PFSK-1 (cell line): Measurements from ENCODE around the gene SUFU. TPM values are rescaled to one million over a fixed set of nuclear protein-coding genes. Genes with fewer than 3 reads are reported as not detected.

Experiments used
- FOXP2 ChIP-seq: optimal IDR thresholded peaks from 2 replicates; pipeline ENCODE3; 2011; ENCODE audit warnings: borderline replicate concordance, control low read depth, inconsistent platforms; ENCODE audit not compliant: insufficient read depth; ENCODE audit errors: extremely low read length, extremely low read depth
- POLR2AphosphoS5 ChIP-seq: IDR thresholded peaks from 2 replicates; pipeline ENCODE4 v1.6.1; 2012; ENCODE audit warnings: low read depth, mild to moderate bottlenecking, control low read depth, low read length, moderate library complexity
- REST ChIP-seq, 2 experiments: IDR thresholded peaks; 2 replicates each; pipeline versions ENCODE4 v1.6.1 to v1.8.0; 2011 to 2012; ENCODE audit warnings: low read depth in 2 of 2, low read length in 2 of 2, control low read depth in 1 of 2, inconsistent platforms in 1 of 2, mild to moderate bottlenecking in 1 of 2, moderate library complexity in 1 of 2; ENCODE audit not compliant: insufficient read depth in 1 of 2
- SIN3A ChIP-seq: IDR thresholded peaks from 2 replicates; pipeline ENCODE4 v1.6.1; 2012; ENCODE audit warnings: mild to moderate bottlenecking, low read length, moderate library complexity, borderline replicate concordance; ENCODE audit not compliant: insufficient read depth
- TAF1 ChIP-seq: IDR thresholded peaks from 2 replicates; pipeline ENCODE4 v1.6.1; 2012; ENCODE audit warnings: low read length, control low read depth, borderline replicate concordance; ENCODE audit not compliant: insufficient read depth
- polyA plus RNA-seq: library from polyadenylated mRNA; unstranded; fragments of >200 nt; gene quantifications from one replicate; pipeline ENCODE4 v1.2.1, GENCODE V29; 2012; ENCODE audit warnings: low read depth, missing spikeins; ENCODE audit not compliant: insufficient read length

SUFU gene
- 6.0 TPM for polyA plus RNA-seq

GRCh38 chr10:102503264-102504178, at the start of gene SUFU:
TSS of gene SUFU (plus strand) at chr10:102503972. CDS start at chr10:102504153, 181 bp downstream.
- TF ChIP-seq FOXP2 (peak; percentile 41), TAF1 (peak; percentile 94), POLR2AphosphoS5 (peak; percentile 67), SIN3A (no peak), REST (IDR thresholded peaks at IDR 0.05; ENCODE audit: insufficient read depth in 1 of 2, low read depth in 2 of 2, low read length in 2 of 2) (no peak)

- no peak for TF ChIP-seq FOXP2
- TF ChIP-seq POLR2AphosphoS5, result no peak
- no peak for TF ChIP-seq REST (IDR thresholded peaks at IDR 0.05; ENCODE audit: insufficient read depth in 1 of 2, low read depth in 2 of 2, low read length in 2 of 2)
- TF ChIP-seq TAF1, result no peak
- no peak for TF ChIP-seq SIN3A
Measured at GRCh38 chr10:102455893-102456471, 47.8 kb upstream of the SUFU start.

GRCh38 chr10:102457591-102458150, 46.1 kb upstream of the SUFU start:
- TF ChIP-seq TAF1, result no peak

GRCh38 chr10:102458656-102459055, 45.1 kb upstream of the SUFU start:
- no peak for TF ChIP-seq SIN3A
- no peak for TF ChIP-seq TAF1
- no peak for TF ChIP-seq REST (IDR thresholded peaks at IDR 0.05; ENCODE audit: insufficient read depth in 1 of 2, low read depth in 2 of 2, low read length in 2 of 2)
- no peak for TF ChIP-seq POLR2AphosphoS5
- TF ChIP-seq FOXP2, result no peak

- no peak for TF ChIP-seq POLR2AphosphoS5
- TF ChIP-seq REST (IDR thresholded peaks at IDR 0.05; ENCODE audit: insufficient read depth in 1 of 2, low read depth in 2 of 2, low read length in 2 of 2), result no peak
- no peak for TF ChIP-seq SIN3A
- TF ChIP-seq TAF1, result no peak
- no peak for TF ChIP-seq FOXP2
Measured at GRCh38 chr10:102460836-102461186, 43.0 kb upstream of the SUFU start.
